ENCODE data around the gene NOTCH2NLA. TPM values are rescaled to one million over a fixed set of nuclear protein-coding genes. Genes with fewer than 3 reads are reported as not detected.
A peak's percentile ranks its signal among the peaks of the same experiment; 100 is the strongest.
"Not testable (repeated sequence)": the region's sequence is repeated elsewhere in the genome, so short reads cannot be mapped to it uniquely, and the experiment has no call there.

NOTCH2NLA gene
- total RNA-seq, 1 experiment from 2014 or later = 45.8 TPM

- H3K27ac ChIP-seq; H3K9me2 ChIP-seq (ENCODE audit: insufficient read depth); H4K20me1 ChIP-seq (ENCODE audit: insufficient read depth); H3K36me3 ChIP-seq (ENCODE audit: low read depth); H2AFZ ChIP-seq; intact Hi-C loops (cut with micrococcal nuclease; ENCODE audit: unreplicated experiment); H3K4me3 ChIP-seq; H3K9me3 ChIP-seq (ENCODE audit: insufficient read depth, low read depth); DNase-seq; POLR2A ChIA-PET (ENCODE audit: unreplicated experiment); H3F3A ChIP-seq (ENCODE audit: insufficient read depth, low read depth); H3K27me3 ChIP-seq (ENCODE audit: insufficient read depth, low read depth); H3K4me1 ChIP-seq (replicated peaks; ENCODE audit: insufficient read depth); H3K79me2 ChIP-seq (ENCODE audit: low read depth); H3K4me2 ChIP-seq; BruUV-seq (replicated peaks); CTCF ChIA-PET: not testable (repeated sequence)
Observed at GRCh38 chr1:146251523-146251922, 22.7 kb upstream of the NOTCH2NLA start.

GRCh38 chr1:146248643-146249042, 19.8 kb upstream of the NOTCH2NLA start:
- H2AFZ ChIP-seq; H3K27ac ChIP-seq; H3K4me3 ChIP-seq; H4K20me1 ChIP-seq (ENCODE audit: insufficient read depth); H3K27me3 ChIP-seq (ENCODE audit: insufficient read depth, low read depth); H3K9me3 ChIP-seq (ENCODE audit: insufficient read depth, low read depth); intact Hi-C loops (cut with micrococcal nuclease; ENCODE audit: unreplicated experiment); H3K79me2 ChIP-seq (ENCODE audit: low read depth); POLR2A ChIA-PET (ENCODE audit: unreplicated experiment); DNase-seq; CTCF ChIA-PET; H3K9me2 ChIP-seq (ENCODE audit: insufficient read depth); H3K4me1 ChIP-seq (replicated peaks; ENCODE audit: insufficient read depth); H3F3A ChIP-seq (ENCODE audit: insufficient read depth, low read depth); H3K36me3 ChIP-seq (ENCODE audit: low read depth); BruUV-seq (replicated peaks); H3K4me2 ChIP-seq: not testable (repeated sequence)

GRCh38 chr1:146236626-146237025, 7.8 kb upstream of the NOTCH2NLA start:
- POLR2A ChIA-PET (ENCODE audit: unreplicated experiment); H3K4me3 ChIP-seq; H3K9me3 ChIP-seq (ENCODE audit: insufficient read depth, low read depth); BruUV-seq (replicated peaks); intact Hi-C loops (cut with micrococcal nuclease; ENCODE audit: unreplicated experiment); H3K27me3 ChIP-seq (ENCODE audit: insufficient read depth, low read depth); H3K4me2 ChIP-seq; CTCF ChIA-PET; H3K4me1 ChIP-seq (replicated peaks; ENCODE audit: insufficient read depth); H3K9me2 ChIP-seq (ENCODE audit: insufficient read depth); H3K27ac ChIP-seq; H3K79me2 ChIP-seq (ENCODE audit: low read depth); H2AFZ ChIP-seq; H3K36me3 ChIP-seq (ENCODE audit: low read depth); H3F3A ChIP-seq (ENCODE audit: insufficient read depth, low read depth); H4K20me1 ChIP-seq (ENCODE audit: insufficient read depth); DNase-seq: not testable (repeated sequence)

GRCh38 chr1:146236026-146236601, 7.3 kb upstream of the NOTCH2NLA start:
- H3K36me3 ChIP-seq (ENCODE audit: low read depth); H4K20me1 ChIP-seq (ENCODE audit: insufficient read depth); BruUV-seq (replicated peaks); H3K79me2 ChIP-seq (ENCODE audit: low read depth); H3K9me2 ChIP-seq (ENCODE audit: insufficient read depth); H3K27me3 ChIP-seq (ENCODE audit: insufficient read depth, low read depth); H2AFZ ChIP-seq; POLR2A ChIA-PET (ENCODE audit: unreplicated experiment); intact Hi-C loops (cut with micrococcal nuclease; ENCODE audit: unreplicated experiment); CTCF ChIA-PET; DNase-seq; H3K4me1 ChIP-seq (replicated peaks; ENCODE audit: insufficient read depth); H3K9me3 ChIP-seq (ENCODE audit: insufficient read depth, low read depth); H3K4me3 ChIP-seq; H3F3A ChIP-seq (ENCODE audit: insufficient read depth, low read depth); H3K27ac ChIP-seq; H3K4me2 ChIP-seq: not testable (repeated sequence)

- intact Hi-C loops (cut with micrococcal nuclease; ENCODE audit: unreplicated experiment); H3K9me2 ChIP-seq (ENCODE audit: insufficient read depth); H2AFZ ChIP-seq; H3K9me3 ChIP-seq (ENCODE audit: insufficient read depth, low read depth); POLR2A ChIA-PET (ENCODE audit: unreplicated experiment); H3K27ac ChIP-seq; CTCF ChIA-PET; H4K20me1 ChIP-seq (ENCODE audit: insufficient read depth); H3K79me2 ChIP-seq (ENCODE audit: low read depth); H3K27me3 ChIP-seq (ENCODE audit: insufficient read depth, low read depth); H3K36me3 ChIP-seq (ENCODE audit: low read depth); H3K4me2 ChIP-seq; H3K4me1 ChIP-seq (replicated peaks; ENCODE audit: insufficient read depth); H3F3A ChIP-seq (ENCODE audit: insufficient read depth, low read depth): not testable (repeated sequence)
- BruUV-seq (replicated peaks) = TSS peak; percentile 99
- peak in 1 of 2 experiments; percentile 3 for DNase-seq
- peak overlapping the region; percentile 54; the same call in 1 of the 2 replicates for H3K4me3 ChIP-seq
Observed at GRCh38 chr1:146228144-146228682, 608 bp downstream of the NOTCH2NLA start.

- H3K79me2 ChIP-seq (ENCODE audit: low read depth); H3K9me3 ChIP-seq (ENCODE audit: insufficient read depth, low read depth); H3K36me3 ChIP-seq (ENCODE audit: low read depth); H3K27ac ChIP-seq; H3K9me2 ChIP-seq (ENCODE audit: insufficient read depth); H3K4me1 ChIP-seq (replicated peaks; ENCODE audit: insufficient read depth); BruUV-seq (replicated peaks); POLR2A ChIA-PET (ENCODE audit: unreplicated experiment); H2AFZ ChIP-seq; H3F3A ChIP-seq (ENCODE audit: insufficient read depth, low read depth); H3K27me3 ChIP-seq (ENCODE audit: insufficient read depth, low read depth); DNase-seq; CTCF ChIA-PET; H3K4me3 ChIP-seq; H3K4me2 ChIP-seq; intact Hi-C loops (cut with micrococcal nuclease; ENCODE audit: unreplicated experiment); H4K20me1 ChIP-seq (ENCODE audit: insufficient read depth): not testable (repeated sequence)
Observed at GRCh38 chr1:146174531-146174930, 54.3 kb downstream of the NOTCH2NLA start.

GRCh38 chr1:146167740-146168139, 61.1 kb downstream of the NOTCH2NLA start:
- CTCF ChIA-PET; H3K4me2 ChIP-seq; intact Hi-C loops (cut with micrococcal nuclease; ENCODE audit: unreplicated experiment): not testable (repeated sequence)

More at GRCh38 chr1:146167740-146168139, 61.1 kb downstream of the NOTCH2NLA start:
- POLR2A ChIA-PET (ENCODE audit: unreplicated experiment); H4K20me1 ChIP-seq (ENCODE audit: insufficient read depth); H3F3A ChIP-seq (ENCODE audit: insufficient read depth, low read depth); H3K27ac ChIP-seq; H3K36me3 ChIP-seq (ENCODE audit: low read depth); H2AFZ ChIP-seq; H3K4me3 ChIP-seq; BruUV-seq (replicated peaks); DNase-seq; H3K9me3 ChIP-seq (ENCODE audit: insufficient read depth, low read depth); H3K4me1 ChIP-seq (replicated peaks; ENCODE audit: insufficient read depth); H3K79me2 ChIP-seq (ENCODE audit: low read depth); H3K9me2 ChIP-seq (ENCODE audit: insufficient read depth); H3K27me3 ChIP-seq (ENCODE audit: insufficient read depth, low read depth): not testable (repeated sequence)

All from PC-9 (cell line).